Activated T-helper 1 cell treated with anti-CD3 and anti-CD28 coated beads, Interleukin-12 subunit alpha, Interleukin-12 subunit beta, Interleukin-2, Interleukin-4 antibody, amounts not matched to agents 30 ng/mL and 10 ng/mL and 1 ng/mL, durations not matched to agents 14 hours and 24 hours and 36 hours (primary cell): ENCODE results near the gene FBXO11. TPM values are rescaled to one million over a fixed set of nuclear protein-coding genes. Genes with fewer than 3 reads are reported as not detected.
A peak's percentile ranks its signal among the peaks of the same experiment; 100 is the strongest.

Source experiments
- DNase-seq: peaks from one replicate; pipeline ENCODE4 v3.0.0; 2021; ENCODE audit warnings: low spot score
- H3K27ac Mint-ChIP-seq: one replicate; pipeline ENCODE4 v1.8.0; 2021; ENCODE audit warnings: mild to moderate bottlenecking, mixed read lengths
- H3K27me3 Mint-ChIP-seq: one replicate; pipeline ENCODE4 v1.8.0; 2022; ENCODE audit warnings: mild to moderate bottlenecking, moderate library complexity, mixed read lengths; ENCODE audit not compliant: insufficient read depth
- H3K36me3 Mint-ChIP-seq: one replicate; pipeline ENCODE4 v1.8.0; 2021; ENCODE audit warnings: low read depth, mixed read lengths
- H3K4me1 Mint-ChIP-seq: one replicate; pipeline ENCODE4 v1.8.0; 2021; ENCODE audit warnings: low read depth, mixed read lengths
- H3K4me3 Mint-ChIP-seq: one replicate; pipeline ENCODE4 v1.8.0; 2021; ENCODE audit warnings: mild to moderate bottlenecking, moderate library complexity, mixed read lengths
- H3K9me3 Mint-ChIP-seq: one replicate; pipeline ENCODE4 v1.8.0; 2021; ENCODE audit warnings: mixed read lengths
- intact Hi-C: fragments of 100-400 bp; cut with micrococcal nuclease; formaldehyde crosslinking; loops from one replicate; pipeline ENCODE4 v1.15.1; 2024
- total RNA-seq: library from RNA; stranded (reverse); gene quantifications from 2 replicates; pipeline ENCODE4 v1.2.3, GENCODE V29; 2022

The FBXO11 gene
- total RNA-seq, 1 donor from 2014 or later, result 56.1 TPM

GRCh38 chr2:47810850-47811249 is 95.4 kb downstream of the FBXO11 start:
- no peak for DNase-seq
- intact Hi-C loops, result no loop called here
- Mint-ChIP-seq H3K27ac (no peak overlapping the region), H3K27me3 (no peaks in the 10 kb centered on the region), H3K4me3 (no peak overlapping the region), H3K4me1 (peaks cover 26% of the 10 kb centered on the region), H3K9me3 (no peaks in the 10 kb centered on the region), H3K36me3 (peaks cover 61% of the 10 kb centered on the region)

- DNase-seq, result no peak
- no peaks in the 10 kb centered on the region for H3K27me3 Mint-ChIP-seq
- H3K9me3 Mint-ChIP-seq, result no peaks in the 10 kb centered on the region
- peaks cover 26% of the 10 kb centered on the region for H3K4me1 Mint-ChIP-seq
- no peak overlapping the region for H3K27ac Mint-ChIP-seq
- intact Hi-C loops, result no loop called here
- H3K36me3 Mint-ChIP-seq, result peaks cover 66% of the 10 kb centered on the region
- H3K4me3 Mint-ChIP-seq, result no peak overlapping the region
Measured at GRCh38 chr2:47809903-47810302, 96.4 kb downstream of the FBXO11 start.

GRCh38 chr2:47808614-47809013 is 97.7 kb downstream of the FBXO11 start:
- Mint-ChIP-seq H3K36me3 (peaks cover 69% of the 10 kb centered on the region), H3K4me1 (peaks cover 26% of the 10 kb centered on the region), H3K9me3 (peaks cover under 1% of the 10 kb centered on the region), H3K27ac (peak overlapping the region; percentile 61), H3K27me3 (no peaks in the 10 kb centered on the region), H3K4me3 (no peak overlapping the region)
- no peak for DNase-seq
- intact Hi-C loops, result no loop called here

- H3K4me3 Mint-ChIP-seq, result no peak overlapping the region
- no peaks in the 10 kb centered on the region for H3K27me3 Mint-ChIP-seq
- H3K36me3 Mint-ChIP-seq, result peaks cover 70% of the 10 kb centered on the region
- H3K4me1 Mint-ChIP-seq, result peaks cover 9% of the 10 kb centered on the region
- no peak overlapping the region for H3K27ac Mint-ChIP-seq
- intact Hi-C loops, result no loop called here
- peaks cover 8% of the 10 kb centered on the region for H3K9me3 Mint-ChIP-seq
- DNase-seq, result no peak
Measured at GRCh38 chr2:47805850-47806249, 100.4 kb downstream of the FBXO11 start.

- H3K9me3 Mint-ChIP-seq, result peaks cover 8% of the 10 kb centered on the region
- no peak overlapping the region for H3K27ac Mint-ChIP-seq
- no peak overlapping the region for H3K4me3 Mint-ChIP-seq
- intact Hi-C loops, result no loop called here
- DNase-seq, result no peak
- peaks cover 84% of the 10 kb centered on the region for H3K36me3 Mint-ChIP-seq
- H3K4me1 Mint-ChIP-seq, result peaks cover 15% of the 10 kb centered on the region
- H3K27me3 Mint-ChIP-seq, result no peaks in the 10 kb centered on the region
Measured at GRCh38 chr2:47803770-47804169, 102.5 kb downstream of the FBXO11 start.

GRCh38 chr2:47803363-47803762 is 102.9 kb downstream of the FBXO11 start:
- H3K27ac Mint-ChIP-seq, result no peak overlapping the region

GRCh38 chr2:47801118-47801517 is 105.2 kb downstream of the FBXO11 start:
- Mint-ChIP-seq H3K4me1 (peaks cover 11% of the 10 kb centered on the region), H3K27ac (no peak overlapping the region), H3K4me3 (no peak overlapping the region), H3K36me3 (peaks cover 79% of the 10 kb centered on the region), H3K27me3 (no peaks in the 10 kb centered on the region), H3K9me3 (peaks cover 8% of the 10 kb centered on the region)
- intact Hi-C loops, result no loop called here
- DNase-seq, result no peak

More at GRCh38 chr2:47803363-47803762, 102.9 kb downstream of the FBXO11 start:
- H3K4me3 Mint-ChIP-seq, result no peak overlapping the region
- DNase-seq, result no peak
- H3K9me3 Mint-ChIP-seq, result peaks cover 8% of the 10 kb centered on the region
- no peaks in the 10 kb centered on the region for H3K27me3 Mint-ChIP-seq
- intact Hi-C loops, result no loop called here
- peaks cover 17% of the 10 kb centered on the region for H3K4me1 Mint-ChIP-seq
- peaks cover 85% of the 10 kb centered on the region for H3K36me3 Mint-ChIP-seq

- intact Hi-C loops, result no loop called here
- Mint-ChIP-seq H3K4me1 (peaks cover 11% of the 10 kb centered on the region), H3K27ac (no peak overlapping the region), H3K9me3 (peaks cover 8% of the 10 kb centered on the region), H3K36me3 (peaks cover 72% of the 10 kb centered on the region), H3K4me3 (no peak overlapping the region), H3K27me3 (no peaks in the 10 kb centered on the region)
- DNase-seq, result no peak
Measured at GRCh38 chr2:47799031-47799609, 107.2 kb downstream of the FBXO11 start.

- peaks cover 8% of the 10 kb centered on the region for H3K9me3 Mint-ChIP-seq
- H3K27me3 Mint-ChIP-seq, result no peaks in the 10 kb centered on the region
- H3K27ac Mint-ChIP-seq, result no peak overlapping the region
- peaks cover 11% of the 10 kb centered on the region for H3K4me1 Mint-ChIP-seq
- H3K4me3 Mint-ChIP-seq, result no peak overlapping the region
- intact Hi-C loops, result no loop called here
- DNase-seq, result no peak
- H3K36me3 Mint-ChIP-seq, result peaks cover 67% of the 10 kb centered on the region
Measured at GRCh38 chr2:47798631-47799030, 107.7 kb downstream of the FBXO11 start.

- Mint-ChIP-seq H3K4me3 (no peak overlapping the region), H3K27ac (no peak overlapping the region), H3K4me1 (peaks cover 11% of the 10 kb centered on the region), H3K36me3 (peaks cover 53% of the 10 kb centered on the region), H3K9me3 (no peaks in the 10 kb centered on the region), H3K27me3 (no peaks in the 10 kb centered on the region)
- no peak for DNase-seq
- intact Hi-C loops, result no loop called here
Measured at GRCh38 chr2:47796090-47796697, 110.1 kb downstream of the FBXO11 start.

- no peaks in the 10 kb centered on the region for H3K9me3 Mint-ChIP-seq
- H3K27me3 Mint-ChIP-seq, result no peaks in the 10 kb centered on the region
- intact Hi-C loops, result no loop called here
- H3K36me3 Mint-ChIP-seq, result peaks cover 14% of the 10 kb centered on the region
- no peak overlapping the region for H3K27ac Mint-ChIP-seq
- H3K4me3 Mint-ChIP-seq, result peak overlapping the region; percentile 91
- peaks cover 25% of the 10 kb centered on the region for H3K4me1 Mint-ChIP-seq
- DNase-seq, result no peak
Measured at GRCh38 chr2:47785986-47786385, 120.3 kb downstream of the FBXO11 start.

- peaks cover 10% of the 10 kb centered on the region for H3K36me3 Mint-ChIP-seq
- H3K9me3 Mint-ChIP-seq, result no peaks in the 10 kb centered on the region
- H3K4me1 Mint-ChIP-seq, result peaks cover 21% of the 10 kb centered on the region
- peak overlapping the region; percentile 91 for H3K4me3 Mint-ChIP-seq
- no peaks in the 10 kb centered on the region for H3K27me3 Mint-ChIP-seq
- H3K27ac Mint-ChIP-seq, result peak overlapping the region; percentile 77
- DNase-seq, result no peak
- intact Hi-C loops, result loop anchor here (5.0 kb wide), 1 partner anchor 262 kb away; no protein-coding TSS in a partner anchor
Measured at GRCh38 chr2:47784352-47784851, 121.9 kb downstream of the FBXO11 start.

- DNase-seq, result peak; percentile 42
- intact Hi-C loops, result loop anchor here (1.0 to 5.0 kb wide), 4 partner anchors 123 to 867 kb away; partner anchors contain the start of gene FBXO11
- no peaks in the 10 kb centered on the region for H3K27me3 Mint-ChIP-seq
- H3K4me3 Mint-ChIP-seq, result peak overlapping the region; percentile 91
- peak overlapping the region; percentile 83 for H3K27ac Mint-ChIP-seq
- H3K9me3 Mint-ChIP-seq, result no peaks in the 10 kb centered on the region
- peaks cover 21% of the 10 kb centered on the region for H3K4me1 Mint-ChIP-seq
- H3K36me3 Mint-ChIP-seq, result peaks cover 10% of the 10 kb centered on the region
Measured at GRCh38 chr2:47783486-47784351, 122.6 kb downstream of the FBXO11 start.
